Suprapubic skin (tissue), 4 donors: Measurements from ENCODE around the gene SGTA. TPM values are rescaled to one million over a fixed set of nuclear protein-coding genes. Genes with fewer than 3 reads are reported as not detected.
A peak's percentile ranks its signal among the peaks of the same experiment; 100 is the strongest.

Experiments
- DNase-seq, 2 donors: peaks; one replicate each; pipeline ENCODE4 v3.0.0-alpha.2; 2019; ENCODE audit warnings: low spot score in 2 of 2
- H3K27ac ChIP-seq: fragments of 200-600 bp; sonication (generic); one replicate; pipeline ENCODE4 v1.5.1; 2019
- H3K27me3 ChIP-seq: fragments of 200-600 bp; sonication (generic); one replicate; pipeline ENCODE4 v1.5.1; 2019
- H3K36me3 ChIP-seq: fragments of 200-600 bp; sonication (generic); one replicate; pipeline ENCODE4 v1.5.1; 2019
- H3K4me1 ChIP-seq: fragments of 200-600 bp; sonication (generic); one replicate; pipeline ENCODE4 v1.5.1; 2019
- H3K4me3 ChIP-seq: fragments of 200-600 bp; sonication (generic); one replicate; pipeline ENCODE4 v1.5.1; 2019; ENCODE audit warnings: mild to moderate bottlenecking
- H3K9me3 ChIP-seq: fragments of 200-600 bp; sonication (generic); one replicate; pipeline ENCODE4 v1.5.1; 2019
- CTCF ChIP-seq, 2 donors: fragments of 200-600 bp in 1 of 2; fragments of 450-650 bp in 1 of 2; sonication (generic) in 1 of 2; IDR thresholded peaks; one replicate each; pipeline ENCODE4 v1.5.1; 2016 to 2019; ENCODE audit warnings: antibody characterized with exemption in 2 of 2, mild to moderate bottlenecking in 1 of 2, moderate library complexity in 1 of 2
- EP300 ChIP-seq: sonication (generic); formaldehyde crosslinking; IDR thresholded peaks from one replicate; pipeline ENCODE4 v1.6.1; 2017; ENCODE audit warnings: antibody characterized with exemption
- POLR2A ChIP-seq, 2 donors: fragments of 450-650 bp; IDR thresholded peaks; one replicate each; pipeline ENCODE4 v1.6.1; 2017; ENCODE audit warnings: antibody characterized with exemption in 2 of 2, mild to moderate bottlenecking in 2 of 2, moderate library complexity in 2 of 2
- POLR2AphosphoS5 ChIP-seq, 3 donors: sonication (generic); formaldehyde crosslinking; IDR thresholded peaks; one replicate each; pipeline ENCODE4 v1.6.1; 2017; ENCODE audit warnings: antibody characterized with exemption in 3 of 3
- WGBS: methylation state at CpG from one replicate; pipeline ENCODE4 v1.1.5; 2018; 5-methylcytosine and 5-hydroxymethylcytosine counted together
- total RNA-seq, 4 donors: library from RNA; depleted of rRNA; stranded (reverse); fragments of >200 nt; gene quantifications; one replicate each; pipeline ENCODE4 v1.1.0, GENCODE V29; 2016

The SGTA gene
- total RNA-seq, 4 donors from 2014 or later, result 29.1 to 48.9 (median 40.6) TPM

- H3K4me3 ChIP-seq, result peak overlapping the region; percentile 84
Observed at GRCh38 chr19:2783781-2784145, 690 bp upstream of the SGTA start.

GRCh38 chr19:2782329-2782935 lies 641 bp downstream of the SGTA start:
- Histone ChIP-seq H3K27me3 (no peaks in the 10 kb centered on the region), H3K27ac (peak overlapping the region; percentile 82), H3K9me3 (no peaks in the 10 kb centered on the region), H3K4me3 (peak overlapping the region; percentile 84), H3K36me3 (peaks cover 8% of the 10 kb centered on the region), H3K4me1 (peaks cover 66% of the 10 kb centered on the region)
- TF ChIP-seq CTCF (IDR thresholded peaks at IDR 0.05) (no peak), EP300 (no peak), POLR2AphosphoS5 (IDR thresholded peaks at IDR 0.05) (no peak), POLR2A (IDR thresholded peaks at IDR 0.05) (no peak)
- WGBS, result 5% methylated on average over 14 of the region's 24 CpGs
- DNase-seq, result no peak

More at GRCh38 chr19:2783781-2784145, 690 bp upstream of the SGTA start:
- H3K9me3 ChIP-seq, result no peaks in the 10 kb centered on the region
- no peaks in the 10 kb centered on the region for H3K27me3 ChIP-seq
- no peak for DNase-seq
- TF ChIP-seq EP300 (no peak), CTCF (IDR thresholded peaks at IDR 0.05) (no peak), POLR2AphosphoS5 (IDR thresholded peaks at IDR 0.05) (no peak), POLR2A (IDR thresholded peaks at IDR 0.05) (no peak)
- peak overlapping the region; percentile 82 for H3K27ac ChIP-seq
- H3K36me3 ChIP-seq, result peaks cover 5% of the 10 kb centered on the region
- H3K4me1 ChIP-seq, result peaks cover 63% of the 10 kb centered on the region
- 73% methylated on average over 7 of the region's 7 CpGs for WGBS

GRCh38 chr19:2780284-2780683 lies 2.8 kb downstream of the SGTA start:
- WGBS, result 92% methylated on average over 7 of the region's 7 CpGs
- Histone ChIP-seq H3K9me3 (no peaks in the 10 kb centered on the region), H3K36me3 (peaks cover 11% of the 10 kb centered on the region), H3K27me3 (no peaks in the 10 kb centered on the region), H3K4me1 (peaks cover 52% of the 10 kb centered on the region), H3K27ac (no peak overlapping the region), H3K4me3 (no peak overlapping the region)
- no peak for TF ChIP-seq CTCF (IDR thresholded peaks at IDR 0.05)
- TF ChIP-seq EP300, result no peak
- TF ChIP-seq POLR2A (IDR thresholded peaks at IDR 0.05), result no peak
- no peak for TF ChIP-seq POLR2AphosphoS5 (IDR thresholded peaks at IDR 0.05)
- DNase-seq, result no peak

- DNase-seq, result no peak
- H3K27ac ChIP-seq, result no peak overlapping the region
- no peak for TF ChIP-seq POLR2AphosphoS5 (IDR thresholded peaks at IDR 0.05)
- no peak for TF ChIP-seq POLR2A (IDR thresholded peaks at IDR 0.05)
- no peak for TF ChIP-seq EP300
- TF ChIP-seq CTCF (IDR thresholded peaks at IDR 0.05), result no peak
- H3K27me3 ChIP-seq, result no peaks in the 10 kb centered on the region
- WGBS, result 77% methylated on average over 12 of the region's 14 CpGs
- no peak overlapping the region for H3K4me3 ChIP-seq
- no peaks in the 10 kb centered on the region for H3K9me3 ChIP-seq
- peaks cover 52% of the 10 kb centered on the region for H3K4me1 ChIP-seq
- peaks cover 11% of the 10 kb centered on the region for H3K36me3 ChIP-seq
Observed at GRCh38 chr19:2779121-2779740, 3.8 kb downstream of the SGTA start.

- no peaks in the 10 kb centered on the region for H3K9me3 ChIP-seq
- WGBS, result 85% methylated on average over 16 of the region's 19 CpGs
- peaks cover 11% of the 10 kb centered on the region for H3K36me3 ChIP-seq
- H3K27ac ChIP-seq, result no peak overlapping the region
- H3K27me3 ChIP-seq, result no peaks in the 10 kb centered on the region
- peaks cover 42% of the 10 kb centered on the region for H3K4me1 ChIP-seq
- DNase-seq, result no peak
- H3K4me3 ChIP-seq, result no peak overlapping the region
- no peak for TF ChIP-seq POLR2A (IDR thresholded peaks at IDR 0.05)
- no peak for TF ChIP-seq CTCF (IDR thresholded peaks at IDR 0.05)
Observed at GRCh38 chr19:2777952-2778683, 5.0 kb downstream of the SGTA start.
